ENCODE data around the gene MICAL3.

DNA sequence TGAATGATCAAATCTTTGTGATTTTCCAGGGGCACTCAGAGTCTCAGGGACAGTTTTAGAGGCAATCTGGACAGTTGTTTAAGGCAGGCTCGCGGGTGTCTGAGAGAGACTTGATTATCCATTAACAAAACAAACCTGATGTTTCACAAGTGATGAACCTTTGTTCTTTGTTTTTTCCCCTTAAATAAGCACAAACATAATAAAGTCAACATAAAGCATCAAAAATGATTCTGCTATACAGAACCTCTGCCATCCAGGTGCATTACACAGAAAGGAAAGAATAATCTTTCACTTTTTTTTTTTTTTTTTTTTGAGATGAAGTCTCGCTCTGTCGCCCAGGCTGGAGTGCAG lies 263.2 kb downstream of the MICAL3 start:
- TF ChIP-seq CTCF (IDR thresholded peaks at IDR 0.05; ENCODE audit: low read depth, low read length) (no peak), EZH2phosphoT487 (IDR thresholded peaks at IDR 0.05; ENCODE audit: low read depth) (no peak)

Measured in OCI-LY3 (cell line).